HEK293T (cell line): ENCODE results near the gene CFAP92.

ENCODE experiments used
- CTCF ChIA-PET: fragments of 350-600 bp; formaldehyde crosslinking; extraction: SDS; loops from one replicate; lab custom pipeline; 2021; ENCODE audit warnings: antibody characterized with exemption, inconsistent platforms; lab: Yijun Ruan, JAX
- POLR2A ChIA-PET: fragments of 350-600 bp; formaldehyde crosslinking; extraction: SDS; loops from one replicate; lab custom pipeline; 2020; ENCODE audit warnings: antibody characterized with exemption, inconsistent platforms; lab: Yijun Ruan, JAX
- DNase-seq: peaks from one replicate; pipeline ENCODE4 v3.0.0; 2012; ENCODE audit warnings: mixed read lengths; ENCODE audit errors: extremely low spot score
- BHLHE40 ChIP-seq: fragments of 450-650 bp; IDR thresholded peaks from 2 replicates; pipeline ENCODE4 v1.6.1; 2016; ENCODE audit warnings: mild to moderate bottlenecking, moderate library complexity, borderline replicate concordance
- CTBP1 ChIP-seq: fragments of 450-650 bp; IDR thresholded peaks from 2 replicates; pipeline ENCODE4 v1.6.1; 2016; ENCODE audit warnings: borderline replicate concordance
- ELF4 ChIP-seq: fragments of 450-650 bp; IDR thresholded peaks from 2 replicates; pipeline ENCODE4 v1.6.1; 2017; ENCODE audit warnings: antibody characterized with exemption
- FOXA1 ChIP-seq: fragments of 450-650 bp; IDR thresholded peaks from 2 replicates; pipeline ENCODE4 v1.6.1; 2016; ENCODE audit warnings: mild to moderate bottlenecking
- FOXK2 ChIP-seq: fragments of 450-650 bp; IDR thresholded peaks from 2 replicates; pipeline ENCODE4 v1.6.1; 2016; ENCODE audit warnings: mild to moderate bottlenecking
- FOXM1 ChIP-seq: fragments of 450-650 bp; IDR thresholded peaks from 2 replicates; pipeline ENCODE4 v1.6.1; 2017; ENCODE audit warnings: mild to moderate bottlenecking, borderline replicate concordance
- HDGF ChIP-seq: fragments of 450-650 bp; IDR thresholded peaks from 2 replicates; pipeline ENCODE4 v1.6.1; 2017; ENCODE audit warnings: antibody characterized with exemption, borderline replicate concordance
- L3MBTL2 ChIP-seq: fragments of 450-650 bp; conservative IDR thresholded peaks from 2 replicates; pipeline ENCODE4 v1.6.1; 2016; ENCODE audit warnings: mild to moderate bottlenecking
- LEF1 ChIP-seq: fragments of 450-650 bp; IDR thresholded peaks from 2 replicates; pipeline ENCODE4 v1.6.1; 2017; ENCODE audit warnings: mild to moderate bottlenecking, borderline replicate concordance
- NFRKB ChIP-seq: fragments of 450-650 bp; IDR thresholded peaks from 2 replicates; pipeline ENCODE4 v1.6.1; 2016; ENCODE audit warnings: mild to moderate bottlenecking, moderate library complexity
- SP1 ChIP-seq: fragments of 450-650 bp; IDR thresholded peaks from 2 replicates; pipeline ENCODE4 v1.6.1; 2017
- SUZ12 ChIP-seq: fragments of 450-650 bp; IDR thresholded peaks from 2 replicates; pipeline ENCODE4 v1.6.1; 2016; ENCODE audit warnings: mild to moderate bottlenecking
- TARDBP ChIP-seq: fragments of 450-650 bp; IDR thresholded peaks from 2 replicates; pipeline ENCODE4 v1.6.1; 2016
- ZNF384 ChIP-seq: fragments of 450-650 bp; IDR thresholded peaks from 2 replicates; pipeline ENCODE4 v1.6.1; 2016
- TF ChIP-seq, protein P1 (sequence below): fragments of 450-650 bp; IDR thresholded peaks from 2 replicates; pipeline ENCODE4 v1.6.1; 2016

CFAP92 gene

DNA sequence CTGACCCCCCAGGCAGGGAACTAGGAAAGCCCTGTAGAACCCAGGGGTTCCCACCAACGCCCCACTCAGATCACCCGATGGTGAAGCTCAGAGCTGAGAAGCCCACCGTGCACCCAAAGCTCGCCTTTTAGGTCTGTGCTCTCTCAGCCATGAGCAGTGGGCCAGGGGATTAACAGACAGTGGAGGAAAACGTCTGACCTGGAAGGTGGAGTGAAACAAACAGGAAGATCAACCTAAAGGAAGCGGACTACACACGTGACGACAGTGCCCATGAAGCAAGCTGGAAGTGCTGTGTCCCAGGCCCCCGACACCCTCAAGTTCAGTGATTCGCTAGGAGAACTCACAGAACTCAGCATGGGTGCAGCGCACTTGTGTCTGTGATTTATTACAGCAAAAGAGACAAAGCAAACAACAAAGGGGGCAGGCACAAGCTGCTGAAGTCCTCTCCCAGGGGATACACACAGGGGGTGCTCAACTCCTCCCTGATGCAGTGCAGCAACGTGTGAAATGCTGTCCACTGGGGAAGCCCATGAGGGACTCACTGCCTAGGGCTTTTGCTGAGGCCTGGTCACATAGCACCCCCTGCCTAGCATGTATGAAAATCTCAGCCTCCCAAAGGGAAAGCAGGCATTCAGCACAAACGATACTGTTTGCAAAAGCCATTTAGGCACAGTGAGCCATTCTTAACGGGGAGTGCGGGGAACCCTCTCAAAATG lies 43.5 kb downstream of the CFAP92 start:
- CTCF ChIA-PET: interaction anchor here (1.2 kb wide), 1 partner anchor 20 kb away, joined by 6 read pairs; no protein-coding TSS in a partner anchor
- TF ChIP-seq ELF4 (no peak), FOXA1 (no peak)
- TF ChIP-seq, protein P1, sequence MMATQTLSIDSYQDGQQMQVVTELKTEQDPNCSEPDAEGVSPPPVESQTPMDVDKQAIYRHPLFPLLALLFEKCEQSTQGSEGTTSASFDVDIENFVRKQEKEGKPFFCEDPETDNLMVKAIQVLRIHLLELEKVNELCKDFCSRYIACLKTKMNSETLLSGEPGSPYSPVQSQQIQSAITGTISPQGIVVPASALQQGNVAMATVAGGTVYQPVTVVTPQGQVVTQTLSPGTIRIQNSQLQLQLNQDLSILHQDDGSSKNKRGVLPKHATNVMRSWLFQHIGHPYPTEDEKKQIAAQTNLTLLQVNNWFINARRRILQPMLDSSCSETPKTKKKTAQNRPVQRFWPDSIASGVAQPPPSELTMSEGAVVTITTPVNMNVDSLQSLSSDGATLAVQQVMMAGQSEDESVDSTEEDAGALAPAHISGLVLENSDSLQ: peak; percentile 14; the same call in 1 of the 2 replicates
- DNase-seq: no peak
- POLR2A ChIA-PET: interaction anchor here (0.9 kb wide), 1 partner anchor 72 kb away, joined by 3 read pairs; no protein-coding TSS in a partner anchor

DNA sequence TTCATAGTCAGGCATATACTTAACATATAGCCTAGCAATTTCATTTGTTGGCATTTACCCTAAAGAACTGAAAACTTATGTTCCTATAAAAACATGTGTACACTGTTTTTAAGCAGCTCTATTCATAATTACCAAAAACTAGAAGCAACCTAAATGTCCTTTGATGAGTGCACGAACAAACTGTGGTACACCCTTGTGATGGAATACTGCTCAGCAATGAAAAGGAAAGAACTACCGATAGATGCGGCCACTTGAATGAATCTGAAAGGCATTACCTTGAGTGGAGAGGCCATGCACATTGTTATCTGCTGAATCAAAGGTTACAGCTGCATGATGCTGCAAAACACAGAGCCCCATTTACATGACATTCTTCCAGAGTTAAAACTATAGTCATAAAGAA lies 44.7 kb downstream of the CFAP92 start:
- DNase-seq: no peak
- ChIA-PET POLR2A (no interaction called here), CTCF (no interaction called here)
- TF ChIP-seq SUZ12 (no peak), FOXK2 (no peak), BHLHE40 (no peak)

GRCh38 chr3:128946411-128946810 lies 47.5 kb downstream of the CFAP92 start:
- TF ChIP-seq NFRKB (no peak), TARDBP (no peak), ZNF384 (no peak), HDGF (no peak), FOXM1 (no peak), L3MBTL2 (no peak), LEF1 (no peak), CTBP1 (no peak), FOXA1 (no peak)
- TF ChIP-seq, protein P1: no peak
- no peak for DNase-seq
- POLR2A ChIA-PET: no interaction called here
- CTCF ChIA-PET: interaction anchor here (1.7 kb wide), 1 partner anchor 10 kb away, joined by 4 read pairs; no protein-coding TSS in a partner anchor

DNA sequence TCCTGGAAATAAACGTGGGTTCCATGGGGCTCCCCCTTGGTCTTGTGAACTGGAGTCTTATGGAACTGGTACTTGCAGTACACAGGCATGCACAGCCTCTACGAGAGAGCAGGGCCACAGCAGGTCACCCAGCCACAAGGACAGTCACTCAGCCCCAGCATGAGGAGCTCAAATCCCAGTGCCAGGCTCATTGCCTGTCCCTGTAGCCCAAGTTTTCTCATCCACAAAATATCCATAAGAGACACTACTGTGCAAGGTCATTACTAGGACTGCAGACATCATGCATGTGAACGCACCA lies 48.0 kb downstream of the CFAP92 start:
- TF ChIP-seq L3MBTL2: no peak
- TF ChIP-seq CTBP1: no peak
- TF ChIP-seq, protein P1: no peak
- TF ChIP-seq BHLHE40: no peak
- no peak for TF ChIP-seq SUZ12
- no peak for TF ChIP-seq HDGF
- POLR2A ChIA-PET: no interaction called here
- DNase-seq: no peak
- CTCF ChIA-PET: interaction anchor here (1.7 kb wide), 1 partner anchor 9 kb away, joined by 4 read pairs; no protein-coding TSS in a partner anchor

GRCh38 chr3:128945041-128945877 lies 48.6 kb downstream of the CFAP92 start:
- CTCF ChIA-PET: interaction anchor here (1.7 kb wide), 1 partner anchor 8 kb away, joined by 4 read pairs; no protein-coding TSS in a partner anchor

More at GRCh38 chr3:128945041-128945877, 48.6 kb downstream of the CFAP92 start:
- no peak for TF ChIP-seq LEF1
- no peak for TF ChIP-seq SUZ12
- no peak for TF ChIP-seq BHLHE40
- TF ChIP-seq L3MBTL2: no peak
- no peak for TF ChIP-seq TARDBP
- TF ChIP-seq NFRKB: no peak
- TF ChIP-seq, protein P1: no peak
- TF ChIP-seq FOXM1: no peak
- no peak for TF ChIP-seq HDGF
- TF ChIP-seq ELF4: no peak
- TF ChIP-seq FOXK2: no peak
- no peak for TF ChIP-seq SP1
- TF ChIP-seq FOXA1: no peak
- POLR2A ChIA-PET: no interaction called here
- no peak for DNase-seq
